NK-92 (cell line): Measurements from ENCODE around the gene YKT6.
"Not testable (repeated sequence)": the region's sequence is repeated elsewhere in the genome, so short reads cannot be mapped to it uniquely, and the experiment has no call there.

Experiments used
- DNase-seq: peaks from one replicate; lab custom pipeline; 2025; ENCODE audit not compliant: unreplicated experiment; lab: John Stamatoyannopoulos, UW

YKT6 gene

GRCh38 chr7:44193011-44193802 is 7.6 kb upstream of the YKT6 start:
- no peak for DNase-seq

- no peak for DNase-seq
Measured at GRCh38 chr7:44194069-44194468, 6.7 kb upstream of the YKT6 start.

- DNase-seq: no peak
Measured at GRCh38 chr7:44194562-44195145, 6.1 kb upstream of the YKT6 start.

- no peak for DNase-seq
Measured at GRCh38 chr7:44195889-44196288, 4.9 kb upstream of the YKT6 start.

GRCh38 chr7:44196450-44196872 is 4.3 kb upstream of the YKT6 start:
- DNase-seq: no peak

- DNase-seq: no peak
Measured at GRCh38 chr7:44197474-44197873, 3.3 kb upstream of the YKT6 start.

- not testable (repeated sequence) for DNase-seq
Measured at GRCh38 chr7:44200163-44200562, 615 bp upstream of the YKT6 start.

GRCh38 chr7:44201813-44202212 is 1.0 kb downstream of the YKT6 start:
- DNase-seq: no peak

GRCh38 chr7:44206008-44206407 is 5.2 kb downstream of the YKT6 start:
- DNase-seq: no peak

GRCh38 chr7:44208085-44208484 is 7.3 kb downstream of the YKT6 start:
- no peak for DNase-seq

GRCh38 chr7:44210107-44210506 is 9.3 kb downstream of the YKT6 start:
- no peak for DNase-seq

GRCh38 chr7:44211126-44211675 is 10.4 kb downstream of the YKT6 start:
- no peak for DNase-seq

- no peak for DNase-seq
Measured at GRCh38 chr7:44212018-44212417, 11.2 kb downstream of the YKT6 start.

GRCh38 chr7:44212581-44213184 is 11.9 kb downstream of the YKT6 start:
- no peak for DNase-seq

- no peak for DNase-seq
Measured at GRCh38 chr7:44213206-44213876, 12.6 kb downstream of the YKT6 start.

- DNase-seq: no peak
Measured at GRCh38 chr7:44213877-44214388, 13.2 kb downstream of the YKT6 start.

- DNase-seq: no peak
Measured at GRCh38 chr7:44215531-44215930, 14.8 kb downstream of the YKT6 start.

- no peak for DNase-seq
Measured at GRCh38 chr7:44216019-44216418, 15.2 kb downstream of the YKT6 start.

- no peak for DNase-seq
Measured at GRCh38 chr7:44216521-44217222, 15.9 kb downstream of the YKT6 start.

- no peak for DNase-seq
Measured at GRCh38 chr7:44217223-44217714, 16.5 kb downstream of the YKT6 start.
